GM12878 (cell line): ENCODE data around the gene SERPINB5. TPM values are rescaled to one million over a fixed set of nuclear protein-coding genes. Genes with fewer than 3 reads are reported as not detected.
A peak's percentile ranks its signal among the peaks of the same experiment; 100 is the strongest.

Experiments used
- ATAC-seq: fragments of 200-7000 bp; cut with Tn5 transposase; 3 replicates; pipeline ENCODE4 v1.9.1; 2020; ENCODE audit warnings: mild to moderate bottlenecking, moderate library complexity
- BruUV-seq: library from RNA; stranded (reverse); fragments of 400-500 nt; replicated peaks from 2 replicates; lab custom pipeline; 2021; lab: Mats Ljungman, UMichigan
- CTCF ChIA-PET: fragments of 300-600 bp; sonication (Branson Sonifier 250); formaldehyde crosslinking; extraction: SDS; loops from one replicate; lab custom pipeline; 2021; ENCODE audit warnings: inconsistent platforms; lab: Yijun Ruan, JAX
- POLR2A ChIA-PET: fragments of 350-600 bp; formaldehyde crosslinking; extraction: SDS; loops from one replicate; lab custom pipeline; 2021; ENCODE audit warnings: inconsistent platforms; lab: Charles Lee
- RAD21 ChIA-PET: fragments of 300-600 bp; sonication (Branson Sonifier 250); formaldehyde crosslinking; loops from one replicate; lab custom pipeline; 2023; ENCODE audit warnings: antibody characterized with exemption; ENCODE audit not compliant: unreplicated experiment; lab: Charles Lee
- SMC1A ChIA-PET: fragments of 300-600 bp; sonication (Branson Sonifier 250); formaldehyde crosslinking; loops from one replicate; lab custom pipeline; 2023; ENCODE audit not compliant: unreplicated experiment, uncharacterized antibody; lab: Charles Lee
- DNase-seq: peaks from one replicate; pipeline ENCODE4 v3.0.0-alpha.2; 2011; ENCODE audit warnings: low read depth, low spot score
- FAIRE-seq: peaks from 3 replicates; lab custom pipeline; 2011; peaks lifted over from hg19 to GRCh38; lab: Jason Lieb, UNC
- H2AFZ ChIP-seq: 2 replicates; pipeline ENCODE4 v1.6.0; 2011; ENCODE audit warnings: low read depth, low read length, control low read depth; ENCODE audit not compliant: control insufficient read depth
- H3K27ac ChIP-seq: 2 replicates; pipeline ENCODE4 v1.5.1; 2011; ENCODE audit warnings: control low read depth; ENCODE audit not compliant: control insufficient read depth, insufficient read depth
- H3K27me3 ChIP-seq, 2 experiments: replicated peaks in 1 of 2; 2 replicates each; pipeline versions ENCODE4 v1.6.0 to v1.6.1; 2011; ENCODE audit warnings: low read length in 1 of 2; ENCODE audit not compliant: control insufficient read depth in 2 of 2, insufficient read depth in 2 of 2
- H3K36me3 ChIP-seq, 2 experiments: 2 replicates each; pipeline ENCODE4 v1.5.1; 2011; ENCODE audit warnings: low read length in 1 of 2; ENCODE audit not compliant: control insufficient read depth in 2 of 2, insufficient read depth in 2 of 2
- H3K4me1 ChIP-seq: 2 replicates; pipeline ENCODE4 v1.6.1; 2011; ENCODE audit warnings: mild to moderate bottlenecking, low read length, moderate library complexity, mixed read lengths; ENCODE audit not compliant: control insufficient read depth, insufficient read depth
- H3K4me2 ChIP-seq: 2 replicates; pipeline ENCODE4 v1.6.0; 2011; ENCODE audit warnings: control low read depth; ENCODE audit not compliant: control insufficient read depth, insufficient read depth
- H3K4me3 ChIP-seq: fragments of 200-600 bp; sonication (generic); 2 replicates; pipeline ENCODE4 v1.5.1; 2016
- H3K79me2 ChIP-seq: 2 replicates; pipeline ENCODE4 v1.6.0; 2011; ENCODE audit warnings: low read length; ENCODE audit not compliant: control insufficient read depth, insufficient read depth
- H3K9ac ChIP-seq: 2 replicates; pipeline ENCODE4 v1.8.0; 2011; ENCODE audit warnings: low read length, control low read depth, mixed read lengths; ENCODE audit not compliant: control insufficient read depth, insufficient read depth
- H3K9me3 ChIP-seq: replicated peaks from 3 replicates; pipeline ENCODE4 v1.5.1; 2011; ENCODE audit warnings: mild to moderate bottlenecking, low read length; ENCODE audit not compliant: control insufficient read depth, insufficient read depth
- H4K20me1 ChIP-seq: 2 replicates; pipeline ENCODE4 v1.6.0; 2011; ENCODE audit not compliant: control insufficient read depth, insufficient read depth
- NFIC ChIP-seq: IDR thresholded peaks from 2 replicates; pipeline ENCODE4 v1.6.1; 2012; ENCODE audit warnings: low read depth, mild to moderate bottlenecking, inconsistent platforms, low read length, moderate library complexity
- NFYA ChIP-seq: IDR thresholded peaks from 2 replicates; pipeline ENCODE4 v1.6.1; 2011; ENCODE audit warnings: low read depth, mild to moderate bottlenecking, low read length, improper control_type of control experiment, borderline replicate concordance
- STAT1 ChIP-seq: fragments of 450-650 bp; conservative IDR thresholded peaks from 2 replicates; pipeline ENCODE4 v1.6.1; 2014; ENCODE audit warnings: antibody characterized with exemption, mild to moderate bottlenecking
- USF2 ChIP-seq: IDR thresholded peaks from 2 replicates; pipeline ENCODE4 v1.6.1; 2011; ENCODE audit warnings: low read depth, low read length, improper control_type of control experiment, borderline replicate concordance
- WGBS: methylation state at CpG from one replicate; pipeline ENCODE4 v1.1.6; 2016; ENCODE audit warnings: low lambda C conversion rate; ENCODE audit not compliant: insufficient replicate concordance, insufficient coverage; ENCODE audit errors: missing lambda C conversion rate; 5-methylcytosine and 5-hydroxymethylcytosine counted together
- in situ Hi-C: fragments of 300-500 bp; cut with MboI; formaldehyde crosslinking; loops from 9 replicates; pipeline ENCODE4 v1.14.3; 2018; ENCODE audit warnings: mixed read lengths
- intact Hi-C: fragments of 100-400 bp; cut with micrococcal nuclease; formaldehyde crosslinking; loops from one replicate; pipeline ENCODE4 v1.14.2; 2022; ENCODE audit not compliant: unreplicated experiment
- polyA plus RNA-seq, 11 experiments: library from polyadenylated mRNA; depleted of rRNA in 4 of 11; unstranded in 6 of 11; stranded (reverse) in 5 of 11; fragments of >200 nt; fragmentation: Nextera tagmentation in 4 of 11; fragmentation: Illumina TruSeq in 1 of 11; extraction: Ambion mirVana in 4 of 11; extraction: Trizol in 1 of 11; gene quantifications; 1 replicate in 1 of 11; 2 replicates in 10 of 11; pipeline versions ENCODE4 v1.2.1 to v1.2.3, GENCODE V29; 2011 to 2016; ENCODE audit warnings: inconsistent platforms in 2 of 11, missing spikeins in 2 of 11, low read depth in 1 of 11
- total RNA-seq, 4 experiments: library from RNA; depleted of rRNA in 3 of 4; stranded (reverse); fragments of >200 nt in 3 of 4; fragmentation: Illumina TruSeq in 1 of 4; extraction: Trizol in 1 of 4; gene quantifications; 2 replicates each; pipeline versions ENCODE4 v1.2.1 to v1.2.3, GENCODE V29; 2013 to 2021
- TF ChIP-seq, protein P1 (sequence below): fragments of 450-650 bp; IDR thresholded peaks from 2 replicates; pipeline ENCODE4 v1.6.1; 2016; ENCODE audit warnings: mild to moderate bottlenecking, moderate library complexity, borderline replicate concordance

SERPINB5 gene
- total and polyA plus RNA-seq, 10 of the 15 experiments (the other 5 are each of a cell fraction or from before 2014, with no cell fraction given): 0.03 to 0.04 TPM; not detected in 8

GRCh38 chr18:63544017-63544416 lies 67.3 kb downstream of the SERPINB5 start:
- RAD21 ChIA-PET: interaction anchor here (1.3 kb wide), 1 partner anchor 34 kb away, joined by 3 read pairs; no protein-coding TSS in a partner anchor
- POLR2A ChIA-PET: no interaction called here
- intact Hi-C loops: no loop called here
- Histone ChIP-seq H3K36me3 (no peaks in the 10 kb centered on the region), H3K4me2 (no peak overlapping the region), H3K4me3 (no peak overlapping the region), H3K27ac (no peak overlapping the region), H3K9me3 (no peaks in the 10 kb centered on the region), H4K20me1 (no peaks in the 10 kb centered on the region), H3K79me2 (no peaks in the 10 kb centered on the region), H3K4me1 (no peaks in the 10 kb centered on the region), H3K9ac (no peak overlapping the region), H2AFZ (no peak overlapping the region), H3K27me3 (no peaks in the 10 kb centered on the region; a peak in 1 of 4 replicates)
- TF ChIP-seq NFIC (no peak), NFYA (no peak), USF2 (no peak), STAT1 (no peak)
- TF ChIP-seq, protein P1, sequence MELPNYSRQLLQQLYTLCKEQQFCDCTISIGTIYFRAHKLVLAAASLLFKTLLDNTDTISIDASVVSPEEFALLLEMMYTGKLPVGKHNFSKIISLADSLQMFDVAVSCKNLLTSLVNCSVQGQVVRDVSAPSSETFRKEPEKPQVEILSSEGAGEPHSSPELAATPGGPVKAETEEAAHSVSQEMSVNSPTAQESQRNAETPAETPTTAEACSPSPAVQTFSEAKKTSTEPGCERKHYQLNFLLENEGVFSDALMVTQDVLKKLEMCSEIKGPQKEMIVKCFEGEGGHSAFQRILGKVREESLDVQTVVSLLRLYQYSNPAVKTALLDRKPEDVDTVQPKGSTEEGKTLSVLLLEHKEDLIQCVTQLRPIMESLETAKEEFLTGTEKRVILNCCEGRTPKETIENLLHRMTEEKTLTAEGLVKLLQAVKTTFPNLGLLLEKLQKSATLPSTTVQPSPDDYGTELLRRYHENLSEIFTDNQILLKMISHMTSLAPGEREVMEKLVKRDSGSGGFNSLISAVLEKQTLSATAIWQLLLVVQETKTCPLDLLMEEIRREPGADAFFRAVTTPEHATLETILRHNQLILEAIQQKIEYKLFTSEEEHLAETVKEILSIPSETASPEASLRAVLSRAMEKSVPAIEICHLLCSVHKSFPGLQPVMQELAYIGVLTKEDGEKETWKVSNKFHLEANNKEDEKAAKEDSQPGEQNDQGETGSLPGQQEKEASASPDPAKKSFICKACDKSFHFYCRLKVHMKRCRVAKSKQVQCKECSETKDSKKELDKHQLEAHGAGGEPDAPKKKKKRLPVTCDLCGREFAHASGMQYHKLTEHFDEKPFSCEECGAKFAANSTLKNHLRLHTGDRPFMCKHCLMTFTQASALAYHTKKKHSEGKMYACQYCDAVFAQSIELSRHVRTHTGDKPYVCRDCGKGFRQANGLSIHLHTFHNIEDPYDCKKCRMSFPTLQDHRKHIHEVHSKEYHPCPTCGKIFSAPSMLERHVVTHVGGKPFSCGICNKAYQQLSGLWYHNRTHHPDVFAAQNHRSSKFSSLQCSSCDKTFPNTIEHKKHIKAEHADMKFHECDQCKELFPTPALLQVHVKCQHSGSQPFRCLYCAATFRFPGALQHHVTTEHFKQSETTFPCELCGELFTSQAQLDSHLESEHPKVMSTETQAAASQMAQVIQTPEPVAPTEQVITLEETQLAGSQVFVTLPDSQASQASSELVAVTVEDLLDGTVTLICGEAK: peak; percentile 66
- in situ Hi-C loops: loop anchor here (10.0 kb wide), 1 partner anchor 61 kb away; no protein-coding TSS in a partner anchor
- DNase-seq (no peak), FAIRE-seq (no peak), ATAC-seq (no peak)
- BruUV-seq: no TSS peak
- CTCF ChIA-PET: interaction anchor here (0.9 to 1.5 kb wide), 2 partner anchors 9 to 28 kb away, joined by 3 read pairs; no protein-coding TSS in a partner anchor
- SMC1A ChIA-PET: interaction anchor here (1.0 to 1.2 kb wide), 3 partner anchors 14 to 34 kb away, joined by 3 to 4 read pairs (median 3); no protein-coding TSS in a partner anchor
- WGBS: 0% methylated on average over 2 of the region's 2 CpGs
